ENCODE measurements around the gene SNX24. TPM values are rescaled to one million over a fixed set of nuclear protein-coding genes. Genes with fewer than 3 reads are reported as not detected.

SNX24 gene
- total RNA-seq, 2 experiments from 2014 or later: 3.2 to 3.4 TPM

DNA sequence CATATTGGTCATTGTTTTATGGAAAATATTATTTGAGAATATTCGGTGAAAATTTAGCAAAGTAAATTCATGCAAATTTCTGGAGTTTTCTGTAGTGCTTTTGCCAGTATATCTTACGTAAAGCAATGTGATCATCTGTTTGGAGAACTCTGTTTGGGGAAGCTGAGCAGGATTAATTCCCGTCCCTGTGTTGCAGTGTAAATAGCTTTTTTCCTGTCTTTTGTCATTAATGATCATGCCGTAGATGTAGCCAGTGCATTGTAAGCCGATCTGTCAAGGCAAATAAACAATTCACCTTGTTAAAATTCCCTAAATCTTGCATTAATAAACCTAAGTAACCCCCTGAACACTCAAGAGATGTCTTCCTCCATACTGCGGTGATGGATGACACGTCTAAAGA is 151.9 kb downstream of the SNX24 start:
- Mint-ChIP-seq H3K4me3 (no peak overlapping the region), H3K9me3 (no peaks in the 10 kb centered on the region), H3K27me3 (peaks cover 4% of the 10 kb centered on the region), H3K4me1 (no peaks in the 10 kb centered on the region), H3K36me3 (no peaks in the 10 kb centered on the region), H3K27ac (no peak overlapping the region)
- ATAC-seq (ENCODE audit: low read depth) (no peak), DNase-seq (no peak)
- POLR2A ChIA-PET: no interaction called here

DNA sequence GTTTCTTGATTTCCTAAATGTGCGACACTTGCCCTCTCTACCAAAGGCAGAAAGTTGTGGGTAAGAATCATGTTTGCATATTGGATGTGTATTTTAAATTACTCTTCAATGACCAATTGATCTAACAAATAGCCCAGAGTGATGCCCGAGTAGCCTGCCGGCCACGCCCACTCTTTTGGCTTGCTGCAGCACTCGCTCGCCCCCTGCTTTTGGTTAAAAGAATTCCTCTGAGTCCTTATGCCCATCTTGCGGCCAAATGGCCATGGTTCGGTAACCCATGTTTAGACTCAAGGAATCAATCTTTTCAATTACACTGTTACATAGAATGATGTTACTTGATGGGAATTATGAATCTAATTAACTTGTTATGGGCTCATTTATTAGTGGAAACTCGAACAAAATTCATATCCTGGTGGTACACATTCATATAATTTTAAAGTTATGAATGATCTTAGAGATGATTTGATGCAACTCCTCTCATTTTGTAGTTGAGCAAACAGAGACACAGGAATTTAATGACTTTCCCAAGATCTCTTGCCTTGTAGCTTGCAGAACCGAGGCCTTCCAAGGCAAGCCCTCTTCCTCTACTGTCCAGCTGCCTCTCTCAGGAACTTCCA is 154.6 kb downstream of the SNX24 start:
- H3K4me3 Mint-ChIP-seq: no peak overlapping the region
- H3K27me3 Mint-ChIP-seq: peaks cover 4% of the 10 kb centered on the region
- POLR2A ChIA-PET: no interaction called here
- no peaks in the 10 kb centered on the region for H3K9me3 Mint-ChIP-seq
- no peaks in the 10 kb centered on the region for H3K4me1 Mint-ChIP-seq
- no peaks in the 10 kb centered on the region for H3K36me3 Mint-ChIP-seq
- ATAC-seq (ENCODE audit: low read depth): no peak
- peak; percentile 29 for DNase-seq
- H3K27ac Mint-ChIP-seq: no peak overlapping the region

DNA sequence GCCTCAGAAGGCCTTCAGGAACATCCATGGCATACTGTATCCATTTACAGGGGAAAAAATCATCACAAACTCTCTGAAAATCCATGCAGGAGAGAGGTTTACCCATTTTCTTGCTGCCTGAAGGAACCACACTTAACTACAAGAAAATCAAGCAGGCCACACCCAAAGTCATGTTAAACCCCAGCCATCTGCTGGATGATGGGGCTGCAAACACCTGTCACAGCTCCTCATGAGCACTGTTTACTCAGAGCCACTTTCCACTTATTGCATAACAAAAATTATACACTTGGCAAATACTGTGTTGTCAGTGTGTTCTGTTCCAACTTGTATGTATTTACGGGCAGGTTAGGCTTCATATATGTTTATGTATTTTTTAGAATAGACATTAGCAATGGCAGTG is 155.3 kb downstream of the SNX24 start:
- Mint-ChIP-seq H3K4me1 (no peaks in the 10 kb centered on the region), H3K27me3 (peaks cover 4% of the 10 kb centered on the region), H3K27ac (no peak overlapping the region), H3K9me3 (no peaks in the 10 kb centered on the region), H3K4me3 (no peak overlapping the region), H3K36me3 (no peaks in the 10 kb centered on the region)
- ATAC-seq (ENCODE audit: low read depth) (no peak), DNase-seq (no peak)
- POLR2A ChIA-PET: no interaction called here

DNA sequence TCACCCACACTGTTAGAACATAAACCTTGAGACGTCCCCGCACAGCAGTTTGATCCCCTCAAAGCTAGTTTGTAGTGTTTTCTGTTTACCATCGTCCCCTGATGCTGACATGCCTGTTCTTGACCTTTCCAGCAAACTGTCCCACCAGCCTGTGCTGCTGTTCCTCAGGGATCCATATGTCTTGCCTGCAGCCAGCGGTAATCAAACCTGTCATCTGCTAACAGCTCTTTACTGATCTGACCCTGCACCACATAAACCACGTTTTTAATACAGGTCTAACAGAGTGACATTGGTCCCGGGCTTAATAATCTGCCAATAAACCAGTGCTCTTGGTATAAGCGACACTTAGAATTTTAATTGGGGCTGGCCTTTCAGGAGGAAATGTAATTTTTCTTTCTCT is 156.4 kb downstream of the SNX24 start:
- DNase-seq: no peak
- H3K27me3 Mint-ChIP-seq: peaks cover 7% of the 10 kb centered on the region
- no peaks in the 10 kb centered on the region for H3K9me3 Mint-ChIP-seq
- POLR2A ChIA-PET: no interaction called here
- no peaks in the 10 kb centered on the region for H3K4me1 Mint-ChIP-seq
- no peaks in the 10 kb centered on the region for H3K36me3 Mint-ChIP-seq
- H3K4me3 Mint-ChIP-seq: no peak overlapping the region
- H3K27ac Mint-ChIP-seq: no peak overlapping the region
- ATAC-seq (ENCODE audit: low read depth): no peak

DNA sequence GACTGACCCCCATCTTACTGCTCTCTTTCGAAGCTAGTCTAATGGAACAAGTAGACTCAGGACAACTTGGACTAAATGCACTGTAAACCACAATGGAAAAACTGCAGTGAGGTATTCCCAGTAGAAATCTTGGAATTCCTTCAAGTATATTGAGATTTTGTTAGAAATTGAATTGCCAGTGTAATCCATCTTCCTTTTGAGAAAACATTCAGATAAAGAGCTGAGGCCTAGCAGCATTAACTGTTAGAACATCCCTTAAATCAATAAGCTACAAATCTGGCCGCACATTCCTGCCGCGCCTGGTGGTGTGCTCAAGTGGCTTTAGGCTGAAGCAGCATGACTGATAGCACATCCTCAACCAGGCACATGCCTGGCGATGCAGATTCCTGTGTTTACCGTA is 161.8 kb downstream of the SNX24 start:
- ATAC-seq (ENCODE audit: low read depth): no peak
- Mint-ChIP-seq H3K4me1 (no peaks in the 10 kb centered on the region), H3K9me3 (no peaks in the 10 kb centered on the region), H3K4me3 (no peak overlapping the region), H3K36me3 (no peaks in the 10 kb centered on the region), H3K27me3 (peaks cover 3% of the 10 kb centered on the region), H3K27ac (no peak overlapping the region)
- POLR2A ChIA-PET: no interaction called here
- no peak for DNase-seq

DNA sequence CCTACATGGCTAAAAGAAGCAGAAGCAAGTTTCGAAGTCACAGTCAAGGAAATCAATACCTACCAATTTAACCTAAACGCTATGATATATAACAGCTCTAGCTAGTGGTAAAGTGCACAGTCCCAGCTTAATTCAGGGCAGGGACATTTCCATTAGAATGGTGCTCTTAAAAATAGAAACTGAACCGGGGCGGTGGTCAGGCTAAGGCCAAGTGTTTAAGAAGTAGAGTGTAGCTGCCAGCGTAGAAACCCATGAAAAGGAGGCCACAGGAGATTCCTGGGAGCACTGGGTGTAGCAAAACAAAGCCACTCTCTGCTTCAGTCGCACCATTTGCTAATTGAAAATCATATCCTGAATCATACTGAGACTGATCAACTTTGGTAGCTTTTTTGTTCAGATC is 162.3 kb downstream of the SNX24 start:
- no peak for ATAC-seq (ENCODE audit: low read depth)
- no peaks in the 10 kb centered on the region for H3K9me3 Mint-ChIP-seq
- DNase-seq: no peak
- POLR2A ChIA-PET: no interaction called here
- H3K4me3 Mint-ChIP-seq: no peak overlapping the region
- no peak overlapping the region for H3K27ac Mint-ChIP-seq
- H3K27me3 Mint-ChIP-seq: peaks cover 3% of the 10 kb centered on the region
- H3K4me1 Mint-ChIP-seq: no peaks in the 10 kb centered on the region
- H3K36me3 Mint-ChIP-seq: no peaks in the 10 kb centered on the region

DNA sequence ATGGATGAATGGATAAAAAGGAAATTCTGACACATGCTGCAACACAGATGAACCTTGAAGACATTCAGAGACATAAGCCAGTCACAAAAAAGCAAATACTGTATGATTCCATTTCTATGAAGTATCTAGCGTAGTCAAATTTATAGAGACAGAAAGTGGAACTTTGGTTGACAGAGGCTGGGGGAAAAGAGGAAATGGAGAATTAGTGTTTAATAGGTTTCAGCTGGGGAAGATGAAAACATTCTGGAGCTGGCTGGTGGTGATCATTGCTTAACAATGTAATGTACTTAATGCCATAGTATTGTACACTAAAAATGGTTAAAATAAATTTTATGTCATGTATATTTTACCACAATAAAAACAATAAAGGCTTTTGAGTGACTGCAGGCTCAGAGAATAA is 166.9 kb downstream of the SNX24 start:
- Mint-ChIP-seq H3K4me3 (no peak overlapping the region), H3K36me3 (no peaks in the 10 kb centered on the region), H3K9me3 (no peaks in the 10 kb centered on the region), H3K27ac (no peak overlapping the region), H3K27me3 (no peaks in the 10 kb centered on the region), H3K4me1 (no peaks in the 10 kb centered on the region)
- POLR2A ChIA-PET: no interaction called here
- no peak for ATAC-seq (ENCODE audit: low read depth)
- no peak for DNase-seq

DNA sequence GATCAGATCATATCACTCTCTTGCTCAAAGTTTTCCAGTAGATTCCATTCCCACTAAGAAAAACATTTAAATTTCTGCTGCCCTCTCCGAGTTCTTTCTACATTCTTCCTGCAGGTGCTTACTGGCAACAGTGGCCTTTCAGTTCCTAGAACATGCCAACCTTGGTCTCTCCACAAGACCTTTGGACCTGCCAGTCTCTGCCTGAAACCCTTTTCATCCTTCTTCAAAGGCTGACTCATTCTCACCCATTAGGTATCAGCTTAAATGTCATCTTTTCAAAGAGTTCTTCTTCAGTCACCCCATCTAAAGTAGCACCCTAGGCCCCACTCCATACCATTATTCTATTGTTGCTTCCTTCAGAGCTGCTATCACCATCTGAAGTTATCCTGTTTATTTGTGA is 169.3 kb downstream of the SNX24 start:
- no peak for DNase-seq
- H3K36me3 Mint-ChIP-seq: no peaks in the 10 kb centered on the region
- POLR2A ChIA-PET: no interaction called here
- no peak overlapping the region for H3K27ac Mint-ChIP-seq
- no peaks in the 10 kb centered on the region for H3K4me1 Mint-ChIP-seq
- no peaks in the 10 kb centered on the region for H3K9me3 Mint-ChIP-seq
- H3K27me3 Mint-ChIP-seq: no peaks in the 10 kb centered on the region
- H3K4me3 Mint-ChIP-seq: no peak overlapping the region
- no peak for ATAC-seq (ENCODE audit: low read depth)

DNA sequence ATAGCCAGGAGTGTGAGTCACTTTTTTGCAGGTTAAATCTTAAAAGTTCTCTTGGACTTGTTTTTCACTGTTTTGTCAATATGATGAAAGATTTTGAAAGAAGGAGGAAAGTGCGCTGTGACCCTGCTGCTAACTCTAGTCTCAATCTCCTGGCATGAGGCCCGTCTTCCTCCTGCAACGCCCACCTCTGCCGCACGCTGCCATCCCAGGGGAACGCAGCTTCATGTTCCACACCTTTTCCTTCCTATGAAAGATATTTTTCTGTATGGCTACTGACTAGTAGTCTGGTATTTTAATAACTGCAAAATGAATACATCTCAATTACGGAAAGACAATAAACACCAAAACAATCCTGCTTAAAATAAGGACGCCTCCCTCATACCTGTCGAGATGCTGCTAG is 182.8 kb downstream of the SNX24 start:
- POLR2A ChIA-PET: no interaction called here
- ATAC-seq (ENCODE audit: low read depth) (no peak), DNase-seq (no peak)
- no peaks in the 10 kb centered on the region for H3K4me1 Mint-ChIP-seq
- H3K27me3 Mint-ChIP-seq: peaks cover 2% of the 10 kb centered on the region
- H3K9me3 Mint-ChIP-seq: no peaks in the 10 kb centered on the region
- H3K4me3 Mint-ChIP-seq: no peak overlapping the region
- no peak overlapping the region for H3K27ac Mint-ChIP-seq
- H3K36me3 Mint-ChIP-seq: no peaks in the 10 kb centered on the region

DNA sequence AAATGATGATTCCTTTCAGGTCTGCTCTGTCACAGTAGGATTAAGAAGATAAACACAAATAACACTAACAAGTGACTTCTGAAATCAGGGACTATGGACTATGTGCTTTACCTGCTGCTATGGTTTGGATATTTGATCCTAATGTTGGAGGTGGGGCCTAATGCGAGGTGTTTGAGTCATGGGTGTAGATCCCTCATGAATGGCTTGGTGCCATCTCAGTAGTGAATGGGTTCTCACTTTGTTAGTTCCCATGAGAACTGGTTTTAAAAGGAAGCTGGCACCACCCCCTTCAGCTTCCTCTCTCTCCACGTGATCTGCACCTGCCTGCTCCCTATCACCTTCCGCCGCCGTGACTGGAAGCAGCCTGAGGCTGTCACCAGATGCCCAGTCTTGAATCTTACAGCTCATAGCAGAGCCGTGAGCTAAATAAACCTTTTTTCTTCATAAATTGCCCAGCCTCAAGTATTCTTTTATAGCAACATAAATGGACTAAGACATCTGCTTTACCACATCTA is 187.8 kb downstream of the SNX24 start:
- POLR2A ChIA-PET: no interaction called here
- ATAC-seq (ENCODE audit: low read depth): no peak
- Mint-ChIP-seq H3K27me3 (peaks cover 43% of the 10 kb centered on the region), H3K36me3 (no peaks in the 10 kb centered on the region), H3K27ac (no peak overlapping the region), H3K9me3 (no peaks in the 10 kb centered on the region), H3K4me3 (no peak overlapping the region), H3K4me1 (peaks cover 8% of the 10 kb centered on the region)
- DNase-seq: no peak

DNA sequence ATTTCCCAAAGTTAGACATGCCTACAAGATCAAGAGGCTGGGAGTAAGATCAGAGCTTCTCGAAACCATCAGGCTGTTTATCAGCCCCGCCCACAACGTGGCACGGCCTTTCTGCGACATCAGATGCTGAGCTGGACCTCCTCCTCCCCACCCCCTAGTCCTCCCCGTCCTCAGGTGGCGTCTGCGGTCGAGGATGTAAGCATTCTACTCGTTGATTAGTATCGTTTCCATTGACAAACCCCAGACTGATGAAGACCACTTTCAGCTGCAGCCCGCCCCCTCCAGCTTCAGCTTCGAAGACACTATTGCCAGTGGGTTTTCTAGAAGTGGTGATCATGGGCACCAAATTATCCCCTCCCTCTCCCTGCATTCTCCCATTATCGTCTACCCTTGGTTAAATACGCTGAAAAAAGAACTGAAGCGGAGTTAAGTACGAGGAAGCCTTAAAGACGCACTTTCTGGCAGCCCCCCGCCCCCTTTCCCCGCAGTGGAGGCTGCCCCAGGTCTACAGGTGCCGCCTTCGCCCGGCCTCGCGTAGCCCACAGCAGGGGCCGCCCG is 190.0 kb downstream of the SNX24 start:
- DNase-seq: peak; percentile 28
- Mint-ChIP-seq H3K27ac (no peak overlapping the region), H3K9me3 (no peaks in the 10 kb centered on the region), H3K4me1 (peaks cover 8% of the 10 kb centered on the region), H3K4me3 (peak overlapping the region; percentile 59), H3K27me3 (peaks cover 56% of the 10 kb centered on the region), H3K36me3 (no peaks in the 10 kb centered on the region)
- POLR2A ChIA-PET: no interaction called here
- no peak for ATAC-seq (ENCODE audit: low read depth)

DNA sequence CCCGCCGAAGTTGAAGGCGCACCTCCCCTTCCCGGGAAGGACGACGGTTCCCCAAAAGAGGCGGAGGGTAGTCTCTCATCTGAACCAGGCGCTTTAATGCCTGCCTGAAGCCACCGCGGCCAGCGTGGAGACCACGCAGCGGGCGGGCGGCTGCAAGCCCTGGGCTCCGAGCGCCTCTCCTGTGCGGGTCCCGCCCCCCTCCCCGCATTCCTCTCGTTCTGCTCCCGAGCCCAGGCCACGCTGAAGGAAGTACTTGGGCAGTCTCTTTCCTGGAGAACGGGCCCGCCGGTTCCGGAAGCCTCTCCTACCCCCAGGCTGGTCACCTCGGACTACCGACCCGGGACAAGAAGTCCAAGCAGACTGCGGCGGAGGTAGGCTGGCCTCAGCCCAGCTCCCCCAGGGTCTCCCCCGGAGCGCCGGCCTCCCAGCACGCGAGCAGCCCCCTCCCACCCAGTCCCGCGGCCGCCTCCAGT is 190.5 kb downstream of the SNX24 start:
- H3K36me3 Mint-ChIP-seq: no peaks in the 10 kb centered on the region
- H3K4me3 Mint-ChIP-seq: peak overlapping the region; percentile 59
- ATAC-seq (ENCODE audit: low read depth) (peak; percentile 42), DNase-seq (peak; percentile 39)
- H3K4me1 Mint-ChIP-seq: peaks cover 8% of the 10 kb centered on the region
- no peak overlapping the region for H3K27ac Mint-ChIP-seq
- peaks cover 54% of the 10 kb centered on the region for H3K27me3 Mint-ChIP-seq
- H3K9me3 Mint-ChIP-seq: no peaks in the 10 kb centered on the region
- POLR2A ChIA-PET: no interaction called here

DNA sequence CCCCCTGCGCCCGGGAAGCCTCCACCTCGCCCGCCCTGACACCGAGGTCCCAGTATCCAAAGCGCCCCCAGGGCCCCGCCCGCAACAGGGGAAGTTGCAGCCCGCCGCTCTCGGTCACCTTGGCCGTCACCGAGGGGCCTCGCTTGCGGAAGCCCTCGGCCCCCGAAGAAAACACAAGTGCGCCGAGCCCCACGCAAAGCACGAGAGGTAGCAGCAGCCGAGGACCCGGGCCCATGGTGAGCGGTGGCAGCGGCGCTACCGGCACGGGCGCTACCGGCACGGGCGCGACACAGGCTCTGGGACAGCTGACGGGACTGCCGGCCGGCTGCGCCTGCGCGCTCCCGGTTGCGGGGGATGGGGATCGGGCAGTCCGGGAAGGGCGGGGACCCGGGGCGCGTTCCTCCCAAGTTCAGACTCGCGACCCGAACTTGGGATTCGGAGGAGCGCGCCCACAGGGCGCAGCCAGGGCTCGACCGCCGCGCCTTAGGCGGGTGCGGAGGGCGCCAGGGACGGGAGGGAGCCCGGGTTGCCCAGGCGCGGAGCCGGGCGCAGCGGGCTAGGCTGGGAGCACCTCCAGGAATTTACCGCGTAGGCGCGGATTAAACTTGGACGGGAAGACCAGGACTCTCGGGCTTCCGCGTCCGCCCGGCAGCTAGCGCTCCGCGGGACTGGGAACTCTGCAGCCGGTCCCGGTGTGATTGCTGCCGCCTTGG is 191.1 kb downstream of the SNX24 start, which contains the start of gene PPIC:
TSS of gene PPIC (minus strand) at position 335 of the 713 bp plus-strand sequence. CDS start at position 235, 100 bp downstream.
- DNase-seq: no peak
- no peaks in the 10 kb centered on the region for H3K9me3 Mint-ChIP-seq

DNA sequence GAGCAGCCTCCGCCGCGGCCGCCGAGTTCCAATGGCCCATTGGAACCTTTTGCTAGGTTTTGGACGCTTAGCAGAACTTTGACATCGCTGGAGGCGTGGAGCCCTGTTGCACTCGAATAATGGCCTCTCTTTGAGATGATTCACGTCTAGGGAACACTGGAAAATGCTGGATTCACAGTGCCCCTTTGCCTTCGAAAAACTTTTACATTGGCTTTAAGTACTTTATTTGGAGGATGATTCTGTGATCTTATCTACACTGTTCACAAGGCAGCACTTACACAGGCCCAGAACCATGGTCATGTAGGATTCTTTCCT is 191.6 kb downstream of the SNX24 start:
- Mint-ChIP-seq H3K4me3 (no peak overlapping the region), H3K27me3 (peaks cover 59% of the 10 kb centered on the region), H3K9me3 (no peaks in the 10 kb centered on the region), H3K36me3 (no peaks in the 10 kb centered on the region), H3K4me1 (peaks cover 8% of the 10 kb centered on the region), H3K27ac (no peak overlapping the region)
- DNase-seq: no peak
- no peak for ATAC-seq (ENCODE audit: low read depth)
- POLR2A ChIA-PET: no interaction called here

More for the DNA sequence above, 191.1 kb downstream of the SNX24 start, which contains the start of gene PPIC:
- Mint-ChIP-seq H3K4me3 (peak within 1 kb of the TSS; percentile 59), H3K4me1 (peaks cover 8% of the 10 kb centered on the region), H3K27me3 (peaks cover 55% of the 10 kb centered on the region), H3K27ac (no peak within 1 kb of the TSS), H3K36me3 (no peaks in the 10 kb centered on the region)
- ATAC-seq (ENCODE audit: low read depth): peak; percentile 47
- POLR2A ChIA-PET: no interaction called here

All from activated naive CD8-positive, alpha-beta T cell treated with anti-CD3 and anti-CD28 coated beads, Interleukin-2, amount 10 ng/mL, durations not matched to agents 7 days and 5 days (primary cell).